ENCODE measurements around the gene FAM8A1.

The FAM8A1 gene

DNA sequence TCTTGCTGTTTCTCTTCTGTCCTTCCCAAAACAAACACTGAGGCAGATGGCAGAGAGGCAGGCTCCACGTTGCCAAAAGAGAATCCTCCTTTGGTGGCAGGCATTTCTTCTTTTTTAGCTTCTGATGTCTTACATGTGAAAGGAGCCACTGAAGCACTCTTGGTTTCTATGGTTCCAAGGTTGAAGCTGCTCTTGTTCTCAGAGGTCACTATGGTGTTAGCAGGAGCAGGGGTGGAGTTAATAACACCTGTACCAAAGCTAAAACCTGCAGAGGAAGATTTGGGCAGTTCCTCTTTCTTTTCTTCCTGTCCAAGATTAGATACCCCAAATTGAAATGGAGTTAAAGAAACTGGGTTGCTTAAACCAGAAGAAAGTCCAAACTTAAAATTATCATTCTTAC, 28.8 kb downstream of the FAM8A1 start:
- TF ChIP-seq Cebpa-rat (IDR thresholded peaks at IDR 0.05): no peak
- H3K27me3 ChIP-seq: no peaks in the 10 kb centered on the region
- H3K27ac ChIP-seq: no peak overlapping the region
- H3K9ac ChIP-seq: no peak overlapping the region
- H3K4me1 ChIP-seq: no peaks in the 10 kb centered on the region
- peaks cover 99% of the 10 kb centered on the region for H3K36me3 ChIP-seq
- peaks cover 89% of the 10 kb centered on the region for H4K20me1 ChIP-seq
- H3K9me3 ChIP-seq: no peaks in the 10 kb centered on the region
- no peak overlapping the region for H3K4me3 ChIP-seq
- H3K4me2 ChIP-seq: no peak overlapping the region

DNA sequence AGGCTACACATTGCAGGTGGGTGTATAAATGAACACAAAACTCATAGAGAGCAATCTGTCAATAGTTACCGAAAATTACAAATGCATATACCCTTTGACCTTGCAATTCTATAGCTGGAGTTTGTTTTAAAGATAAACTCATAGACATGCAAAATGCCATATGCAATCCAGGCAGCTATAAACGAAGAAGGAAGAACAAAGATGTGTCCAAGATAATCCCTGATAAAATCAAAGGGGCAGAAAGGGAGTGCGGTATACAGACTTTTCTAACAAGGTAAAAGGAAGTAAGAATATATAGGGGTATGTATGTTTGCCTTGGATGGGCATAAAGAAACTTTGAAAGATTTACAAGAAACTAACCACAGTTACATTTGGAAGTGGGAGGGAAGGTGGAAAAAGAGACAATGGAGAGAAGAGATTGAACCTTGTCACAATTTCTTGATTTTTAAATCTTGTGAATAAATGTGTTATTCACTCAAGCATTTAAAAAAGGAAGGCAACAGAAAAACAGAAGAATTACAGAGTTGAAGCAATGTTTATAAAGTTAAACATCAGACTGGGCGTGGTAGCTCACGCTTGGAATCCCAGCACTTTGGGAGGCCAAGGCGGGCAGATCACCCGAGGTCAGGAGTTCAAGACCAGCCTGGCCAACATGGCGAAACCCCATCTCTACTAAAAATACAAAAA, 29.9 kb downstream of the FAM8A1 start:
- TF ChIP-seq Cebpa-rat (IDR thresholded peaks at IDR 0.05): no peak
- Histone ChIP-seq H3K4me1 (no peaks in the 10 kb centered on the region), H3K9ac (no peak overlapping the region), H3K4me3 (no peak overlapping the region), H3K27ac (no peak overlapping the region), H3K4me2 (no peak overlapping the region), H3K9me3 (no peaks in the 10 kb centered on the region), H3K36me3 (peaks cover 99% of the 10 kb centered on the region), H3K27me3 (no peaks in the 10 kb centered on the region), H4K20me1 (peaks cover 89% of the 10 kb centered on the region)

DNA sequence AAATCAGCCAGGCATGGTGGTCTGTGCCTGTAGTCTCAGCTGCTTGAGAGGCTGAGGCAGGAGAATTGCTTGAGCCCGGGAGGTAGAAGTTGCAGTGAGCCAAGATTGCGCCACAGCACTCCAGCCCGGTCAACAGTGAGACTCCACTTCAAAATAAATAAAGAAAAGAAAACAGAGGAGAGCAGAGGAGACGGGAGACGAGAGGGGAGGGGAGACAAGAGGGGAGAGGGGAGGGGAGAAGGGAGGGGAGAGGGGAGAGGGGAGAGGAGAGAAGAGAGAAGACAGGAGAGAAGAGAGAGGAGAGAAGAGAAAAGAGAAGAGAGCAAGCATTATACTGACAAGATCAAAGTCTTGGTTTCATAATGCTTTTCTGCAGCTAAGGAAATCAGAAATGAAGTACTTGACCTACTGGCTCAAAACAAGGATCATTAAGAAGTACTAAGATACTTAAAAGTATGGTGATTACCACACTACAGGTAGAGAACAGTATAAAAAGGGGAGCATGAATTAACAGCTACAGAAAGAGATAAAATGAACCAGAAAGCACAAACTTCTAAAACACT, 30.5 kb downstream of the FAM8A1 start:
- Histone ChIP-seq H3K4me3 (no peak overlapping the region), H3K9ac (no peak overlapping the region), H3K27ac (no peak overlapping the region), H3K36me3 (peaks cover 99% of the 10 kb centered on the region), H3K9me3 (no peaks in the 10 kb centered on the region), H3K4me2 (no peak overlapping the region), H4K20me1 (peaks cover 88% of the 10 kb centered on the region), H3K4me1 (no peaks in the 10 kb centered on the region), H3K27me3 (no peaks in the 10 kb centered on the region)
- TF ChIP-seq Cebpa-rat (IDR thresholded peaks at IDR 0.05): no peak

DNA sequence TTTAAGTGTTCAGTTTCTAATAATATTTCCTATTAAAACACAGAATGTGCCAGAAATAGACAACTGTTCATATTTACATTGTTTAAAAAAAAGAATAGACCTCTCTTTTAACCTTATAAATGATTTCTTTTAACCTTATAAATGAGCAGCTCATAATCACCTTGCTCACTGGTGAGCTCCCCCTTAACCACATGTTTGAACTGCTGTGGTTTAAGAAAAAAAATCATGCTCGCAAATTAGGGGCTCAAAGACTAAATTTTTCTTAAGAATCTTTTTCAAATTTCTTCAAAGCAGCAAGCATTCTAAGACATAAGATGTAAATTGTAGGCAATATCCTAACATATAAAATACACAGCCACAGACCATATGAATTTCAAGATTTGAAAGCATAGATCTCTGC, 32.8 kb downstream of the FAM8A1 start:
- Histone ChIP-seq H3K4me3 (no peak overlapping the region), H3K4me1 (peaks cover 8% of the 10 kb centered on the region), H3K9me3 (no peaks in the 10 kb centered on the region), H3K4me2 (no peak overlapping the region), H3K27me3 (no peaks in the 10 kb centered on the region), H3K9ac (no peak overlapping the region), H3K36me3 (peaks cover 99% of the 10 kb centered on the region), H4K20me1 (peaks cover 81% of the 10 kb centered on the region), H3K27ac (no peak overlapping the region)
- TF ChIP-seq Cebpa-rat (IDR thresholded peaks at IDR 0.05): no peak

DNA sequence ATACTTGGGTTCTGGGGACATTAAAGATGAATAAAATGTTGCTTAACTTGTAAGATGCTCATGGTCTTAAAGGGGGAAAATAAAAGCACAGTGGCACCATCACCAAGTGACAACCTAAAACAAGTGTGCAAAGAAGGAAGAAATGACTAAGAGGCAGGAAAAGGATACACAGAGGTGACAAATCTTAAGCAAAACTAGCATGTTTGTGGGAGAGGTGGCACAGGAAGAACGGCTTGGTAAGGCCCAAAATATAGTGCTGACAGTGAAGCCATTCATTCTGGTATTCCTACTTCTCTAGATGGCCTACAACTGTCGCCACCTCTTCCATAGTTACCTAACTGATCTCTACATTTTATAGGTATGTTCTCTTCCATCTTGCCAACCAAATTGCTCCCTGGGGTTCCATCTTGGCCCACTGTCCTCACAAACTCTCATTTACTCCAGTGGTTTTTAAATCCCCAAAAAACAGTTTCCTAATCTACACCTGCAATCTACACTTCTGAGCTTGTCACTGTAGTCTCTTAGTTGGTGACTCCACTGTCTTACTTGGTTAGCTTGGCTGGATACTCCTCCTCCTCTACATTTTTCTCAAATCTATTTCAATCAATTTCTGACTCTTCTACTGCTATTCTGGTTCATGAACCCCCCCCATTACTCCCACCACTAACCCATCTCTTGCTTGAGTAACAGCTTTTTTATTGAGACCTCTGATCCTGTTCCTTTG, 33.5 kb downstream of the FAM8A1 start:
- Histone ChIP-seq H3K4me2 (no peak overlapping the region), H3K27me3 (no peaks in the 10 kb centered on the region), H3K9ac (no peak overlapping the region), H3K27ac (no peak overlapping the region), H3K9me3 (no peaks in the 10 kb centered on the region), H4K20me1 (peaks cover 81% of the 10 kb centered on the region), H3K4me3 (no peak overlapping the region), H3K4me1 (peaks cover 15% of the 10 kb centered on the region), H3K36me3 (peaks cover 99% of the 10 kb centered on the region)
- TF ChIP-seq Cebpa-rat (IDR thresholded peaks at IDR 0.05): no peak

DNA sequence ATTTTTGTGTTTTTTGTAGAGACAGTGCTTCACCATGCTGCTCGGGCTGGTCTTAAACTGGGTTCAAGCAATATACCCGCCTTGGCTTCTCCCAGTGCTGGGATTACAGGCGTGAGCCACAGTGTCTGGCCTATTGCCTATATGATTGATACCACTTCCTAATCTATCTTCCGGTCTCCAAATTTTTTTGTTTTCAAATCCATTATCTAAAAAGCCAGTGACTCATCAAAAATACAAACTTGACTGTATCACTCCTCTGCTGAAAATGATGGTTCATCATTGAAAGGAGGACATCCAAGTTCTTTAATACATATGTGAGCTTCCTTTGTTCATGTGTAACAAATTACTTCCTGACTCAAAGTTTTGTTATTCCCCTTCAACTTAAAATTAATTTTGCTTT, 35.5 kb downstream of the FAM8A1 start:
- H3K36me3 ChIP-seq: peaks cover 99% of the 10 kb centered on the region
- no peak overlapping the region for H3K9ac ChIP-seq
- no peak overlapping the region for H3K4me3 ChIP-seq
- H3K9me3 ChIP-seq: no peaks in the 10 kb centered on the region
- H3K27me3 ChIP-seq: no peaks in the 10 kb centered on the region
- no peak overlapping the region for H3K27ac ChIP-seq
- H3K4me1 ChIP-seq: peaks cover 25% of the 10 kb centered on the region
- no peak overlapping the region for H3K4me2 ChIP-seq
- peaks cover 67% of the 10 kb centered on the region for H4K20me1 ChIP-seq
- TF ChIP-seq Cebpa-rat (IDR thresholded peaks at IDR 0.05): no peak

DNA sequence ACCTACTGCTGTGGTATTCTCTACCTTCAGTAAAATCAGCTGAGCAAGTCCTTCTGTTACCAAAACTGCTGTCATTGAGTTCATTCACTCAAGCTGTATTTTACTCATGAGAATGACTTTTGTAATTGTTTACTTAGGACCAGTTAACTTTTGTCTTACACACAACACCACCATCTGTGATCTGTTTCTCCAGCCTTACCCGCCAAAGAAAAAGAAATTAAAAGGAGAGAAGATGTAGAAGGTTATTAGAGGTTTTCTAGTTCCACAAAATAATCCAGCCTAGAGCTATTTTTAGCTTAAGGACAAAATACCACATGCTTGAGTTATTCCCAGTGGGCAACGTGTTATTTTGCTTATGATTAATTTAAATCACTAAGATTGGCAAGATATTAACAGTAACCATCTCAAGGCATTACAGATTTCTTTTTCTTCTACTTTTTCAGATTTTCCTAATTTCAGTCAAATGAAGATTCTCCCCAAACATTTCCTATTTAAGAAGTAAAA, 38.2 kb downstream of the FAM8A1 start:
- no peaks in the 10 kb centered on the region for H3K9me3 ChIP-seq
- peaks cover 48% of the 10 kb centered on the region for H4K20me1 ChIP-seq
- no peaks in the 10 kb centered on the region for H3K27me3 ChIP-seq
- H3K27ac ChIP-seq: 0 out of 2 replicates have a peak overlapping the region, but pooled peaks have one; percentile 1
- no peak overlapping the region for H3K9ac ChIP-seq
- H3K4me1 ChIP-seq: peaks cover 25% of the 10 kb centered on the region
- peak overlapping the region; percentile 36 for H3K4me2 ChIP-seq
- H3K36me3 ChIP-seq: peaks cover 99% of the 10 kb centered on the region
- TF ChIP-seq Cebpa-rat (IDR thresholded peaks at IDR 0.05): no peak
- H3K4me3 ChIP-seq: no peak overlapping the region

DNA sequence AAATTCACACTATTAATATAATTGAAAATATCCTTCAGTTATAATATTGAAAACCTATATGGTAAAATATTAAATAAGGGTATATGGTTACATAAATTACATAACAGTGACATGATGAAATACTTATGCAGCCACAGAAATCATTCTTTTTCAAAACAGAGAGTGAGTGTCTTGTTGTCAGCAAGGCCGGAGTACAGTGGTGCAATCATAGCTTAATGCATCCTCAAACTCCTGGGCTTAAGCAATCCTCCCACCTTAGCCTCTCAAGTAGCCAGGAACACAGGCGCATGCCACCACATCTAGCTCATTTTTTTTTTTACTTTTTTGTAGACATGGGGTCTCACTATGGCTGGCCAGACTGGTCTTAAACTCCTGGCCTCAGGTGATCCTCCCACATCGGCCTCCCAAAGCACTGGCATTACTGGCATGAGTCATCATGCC, 40.4 kb downstream of the FAM8A1 start:
- Histone ChIP-seq H4K20me1 (peaks cover 26% of the 10 kb centered on the region), H3K36me3 (peaks cover 99% of the 10 kb centered on the region), H3K9me3 (no peaks in the 10 kb centered on the region), H3K4me3 (no peak overlapping the region), H3K27me3 (no peaks in the 10 kb centered on the region), H3K4me1 (peaks cover 25% of the 10 kb centered on the region), H3K9ac (no peak overlapping the region), H3K27ac (no peak overlapping the region), H3K4me2 (no peak overlapping the region)
- TF ChIP-seq Cebpa-rat (IDR thresholded peaks at IDR 0.05): no peak

DNA sequence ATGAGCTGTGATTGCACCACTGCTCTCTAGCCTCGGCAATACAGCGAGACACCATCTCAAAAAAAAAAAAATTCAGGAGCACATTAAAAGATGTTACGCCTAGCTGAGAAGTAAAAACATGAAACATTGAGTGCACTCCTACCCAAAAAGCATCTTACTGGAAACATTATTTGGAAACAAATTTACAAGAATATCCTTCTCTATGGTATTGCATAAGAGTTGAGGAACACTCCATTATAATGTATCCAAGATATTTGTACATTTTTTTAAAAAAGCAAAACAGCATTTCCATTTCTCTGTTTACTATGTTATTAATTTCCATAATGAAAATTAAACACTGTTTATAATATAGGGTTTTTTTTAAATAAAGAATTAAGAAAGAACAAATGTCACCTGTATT, 48.6 kb downstream of the FAM8A1 start:
- no peak overlapping the region for H3K27ac ChIP-seq
- H3K36me3 ChIP-seq: peaks cover 96% of the 10 kb centered on the region
- no peak for TF ChIP-seq Cebpa-rat (IDR thresholded peaks at IDR 0.05)
- no peaks in the 10 kb centered on the region for H3K27me3 ChIP-seq
- peaks cover 43% of the 10 kb centered on the region for H4K20me1 ChIP-seq
- H3K4me1 ChIP-seq: no peaks in the 10 kb centered on the region
- no peak overlapping the region for H3K4me3 ChIP-seq
- H3K4me2 ChIP-seq: no peak overlapping the region
- H3K9me3 ChIP-seq: no peaks in the 10 kb centered on the region
- H3K9ac ChIP-seq: no peak overlapping the region
